HPDE6-E6E7 (cell line): ENCODE results near the gene AVP.
"Not testable (repeated sequence)": the region's sequence is repeated elsewhere in the genome, so short reads cannot be mapped to it uniquely, and the experiment has no call there.

ENCODE experiments used
- DNase-seq: peaks from one replicate; pipeline ENCODE4 v3.0.0; 2011; ENCODE audit warnings: missing footprints; ENCODE audit errors: extremely low spot score

Gene AVP

GRCh38 chr20:3084283-3084985, at the start of gene AVP:
Gene AVP (minus strand): TSS chr20:3084724. CDS start chr20:3084674, 50 bp downstream.
- DNase-seq = no peak

GRCh38 chr20:3134151-3134550, 49.6 kb upstream of the AVP start:
- DNase-seq = no peak

DNA sequence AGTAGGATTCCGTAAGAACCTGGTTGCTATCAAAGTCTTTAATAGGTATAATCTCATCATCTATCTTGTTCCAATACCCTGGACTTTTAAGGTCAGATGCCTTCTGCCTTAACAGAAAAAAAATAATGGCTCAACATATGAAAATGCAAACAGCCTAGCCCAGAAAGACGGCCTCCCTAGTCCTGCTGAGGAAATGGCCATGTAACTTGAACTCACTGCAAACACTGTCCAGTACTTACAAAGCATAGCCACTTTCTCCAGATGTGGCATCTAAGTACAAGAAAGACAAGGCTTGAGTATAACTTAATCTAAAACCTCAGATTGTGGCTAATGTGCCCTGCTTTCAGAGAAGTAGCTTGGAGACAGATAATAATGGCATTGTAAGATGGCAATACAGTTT, 48.6 kb upstream of the AVP start:
- DNase-seq = no peak

GRCh38 chr20:3130051-3130600, 45.6 kb upstream of the AVP start:
- no peak for DNase-seq

GRCh38 chr20:3129094-3129493, 44.6 kb upstream of the AVP start:
- DNase-seq = no peak

GRCh38 chr20:3128275-3128984, 43.9 kb upstream of the AVP start:
- no peak for DNase-seq

- DNase-seq = no peak
These were observed 42.0 kb upstream of the AVP start for GRCh38 chr20:3126527-3126859.

DNA sequence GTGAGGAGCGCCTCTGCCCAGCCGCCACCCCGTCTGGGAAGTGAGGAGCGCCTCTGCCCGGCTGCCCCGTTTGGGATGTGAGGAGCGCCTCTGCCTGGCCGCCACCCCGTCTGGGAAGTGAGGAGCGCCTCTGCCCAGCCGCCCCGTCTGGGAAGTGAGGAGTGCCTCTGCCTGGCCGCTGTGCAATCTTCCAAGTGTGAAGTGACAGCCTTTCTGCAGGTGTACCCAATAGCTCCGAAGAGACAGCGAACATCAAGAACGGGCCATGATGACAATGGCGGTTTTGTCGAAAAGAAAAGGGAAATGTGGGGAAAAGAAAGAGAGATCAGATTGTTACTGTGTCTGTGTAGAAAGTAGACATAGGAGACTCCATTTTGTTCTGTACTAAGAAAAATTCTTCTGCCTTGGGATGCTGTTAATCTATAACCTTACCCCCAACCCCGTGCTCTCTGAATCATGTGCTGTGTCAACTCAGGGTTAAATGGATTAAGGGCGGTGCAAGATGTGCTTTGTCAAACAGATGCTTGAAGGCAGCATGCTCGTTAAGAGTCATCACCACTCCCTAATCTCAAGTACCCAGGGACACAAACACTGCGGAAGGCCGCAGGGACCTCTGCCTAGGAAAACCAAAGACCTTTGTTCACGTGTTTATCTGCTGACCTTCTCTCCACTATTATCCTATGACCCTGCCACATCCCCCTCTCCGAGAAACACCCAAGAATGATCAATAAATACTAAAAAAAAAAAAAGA, 41.4 kb upstream of the AVP start:
- not testable (repeated sequence) for DNase-seq

- not testable (repeated sequence) for DNase-seq
These were observed 40.4 kb upstream of the AVP start for GRCh38 chr20:3124773-3125560.

DNA sequence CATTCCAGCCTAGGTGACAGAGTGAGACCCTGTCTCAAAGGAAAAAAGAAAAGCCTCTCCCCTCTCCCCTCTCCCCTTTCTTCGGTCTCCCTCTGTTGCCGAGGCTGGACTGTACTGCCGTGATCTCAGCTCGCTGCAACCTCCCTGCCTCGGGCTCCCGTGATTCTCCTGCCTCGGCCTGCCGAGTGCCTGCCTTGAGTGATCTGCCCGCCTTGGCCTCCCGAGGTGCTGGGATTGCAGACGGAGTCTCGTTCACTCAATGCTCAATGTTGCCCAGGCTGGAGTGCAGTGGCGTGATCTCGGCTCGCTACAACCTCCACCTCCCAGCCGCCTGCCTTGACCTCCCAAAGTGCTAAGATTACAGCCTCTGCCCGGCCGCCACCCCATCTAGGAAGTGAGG, 39.6 kb upstream of the AVP start:
- not testable (repeated sequence) for DNase-seq

- no peak for DNase-seq
These were observed 39.0 kb upstream of the AVP start for GRCh38 chr20:3123542-3123941.

GRCh38 chr20:3121955-3122610, 37.6 kb upstream of the AVP start:
- no peak for DNase-seq

DNA sequence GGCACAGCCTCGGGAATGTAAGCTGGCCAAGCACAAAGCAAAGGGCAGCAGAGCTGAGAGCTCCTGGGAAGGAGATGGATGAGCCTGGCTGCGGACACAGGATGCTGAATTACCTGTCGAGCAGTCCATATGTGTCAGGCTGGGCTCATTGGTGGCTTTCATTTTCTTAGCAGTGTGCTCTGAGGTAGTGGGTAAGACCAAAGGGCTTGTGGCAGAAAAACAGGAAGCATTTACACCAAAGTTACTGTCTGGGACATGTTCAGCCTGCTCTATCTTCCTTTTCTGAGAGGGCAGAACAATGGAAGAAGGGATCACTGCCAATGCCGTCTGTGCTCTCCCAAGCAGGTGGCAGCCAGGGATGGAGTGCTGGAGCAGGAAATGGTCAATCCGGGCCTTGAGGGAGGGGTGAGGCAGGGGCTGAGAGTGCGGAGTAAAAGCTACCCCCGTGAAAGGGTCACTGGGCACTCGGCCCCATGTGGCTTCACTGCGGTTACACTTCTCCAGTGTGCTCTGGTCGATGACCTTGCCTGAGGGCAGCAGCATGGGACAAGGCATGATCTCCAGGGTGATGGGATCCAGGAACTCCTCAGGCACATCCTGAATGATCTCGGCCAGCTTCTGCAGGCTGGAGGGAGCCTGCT, 36.9 kb upstream of the AVP start:
- no peak for DNase-seq

DNA sequence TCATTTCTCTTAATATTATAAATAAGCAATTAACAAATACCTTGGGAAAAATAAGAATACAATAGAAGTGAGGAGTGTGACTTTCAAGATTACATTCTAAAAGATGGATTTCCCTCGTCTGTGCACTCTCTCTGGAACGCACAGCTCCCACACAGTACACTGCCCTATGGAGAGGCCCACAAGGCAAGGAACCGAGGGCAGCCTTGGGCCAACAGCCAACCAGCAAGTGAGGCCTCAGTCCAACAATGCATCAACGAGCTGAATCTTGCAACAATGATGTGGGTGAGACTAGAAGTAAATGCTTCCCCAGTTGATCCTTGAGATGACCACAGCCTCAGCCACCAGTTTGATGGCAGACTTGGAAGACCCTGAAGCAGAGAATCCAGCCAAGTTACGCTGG, 34.5 kb upstream of the AVP start:
- DNase-seq = no peak

DNA sequence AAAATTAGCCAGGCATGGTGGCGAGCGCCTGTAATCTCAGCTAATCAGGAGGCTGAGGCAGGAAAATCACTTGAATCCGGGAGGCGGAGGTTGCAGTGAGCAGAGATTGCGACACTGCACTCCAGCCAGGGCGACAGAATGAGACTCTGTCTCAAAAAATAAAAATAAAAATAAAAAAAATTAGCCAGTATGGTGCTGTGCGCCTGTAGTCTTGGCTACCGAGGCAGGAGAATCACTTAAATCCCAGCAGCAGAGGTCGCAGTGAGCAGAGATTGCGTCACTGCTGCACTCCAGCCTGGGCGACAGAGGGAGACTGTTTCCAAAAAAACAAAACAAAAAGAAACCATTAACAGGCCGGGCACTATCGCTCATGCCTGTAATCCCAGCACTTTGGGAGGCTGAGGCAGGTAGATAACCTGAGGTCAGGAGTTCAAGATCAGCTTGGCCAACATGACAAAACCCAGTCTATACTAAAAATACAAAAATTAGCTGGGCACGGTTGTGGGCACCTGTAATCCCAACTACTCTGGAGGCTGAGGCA, 33.4 kb upstream of the AVP start:
- DNase-seq = not testable (repeated sequence)

DNA sequence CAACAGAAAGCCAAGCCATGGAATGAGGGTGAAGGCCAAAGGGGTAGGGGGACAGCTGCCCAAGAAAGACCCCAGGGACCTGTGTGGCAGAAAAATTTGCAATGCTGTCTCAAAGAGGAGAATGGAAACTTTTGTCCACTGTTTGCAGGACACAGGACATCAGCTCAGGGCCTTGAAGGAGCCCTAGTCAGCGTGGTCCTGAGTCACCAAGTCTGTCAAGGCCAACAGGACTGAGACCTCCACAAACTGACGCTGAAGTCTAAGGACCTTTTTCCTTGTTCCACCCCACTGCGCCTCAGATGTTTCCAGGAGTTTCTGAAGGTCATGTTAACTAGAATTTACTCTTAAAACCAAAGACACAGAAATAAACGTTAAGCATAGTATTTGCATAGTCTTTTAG, 31.8 kb upstream of the AVP start:
- no peak for DNase-seq

DNA sequence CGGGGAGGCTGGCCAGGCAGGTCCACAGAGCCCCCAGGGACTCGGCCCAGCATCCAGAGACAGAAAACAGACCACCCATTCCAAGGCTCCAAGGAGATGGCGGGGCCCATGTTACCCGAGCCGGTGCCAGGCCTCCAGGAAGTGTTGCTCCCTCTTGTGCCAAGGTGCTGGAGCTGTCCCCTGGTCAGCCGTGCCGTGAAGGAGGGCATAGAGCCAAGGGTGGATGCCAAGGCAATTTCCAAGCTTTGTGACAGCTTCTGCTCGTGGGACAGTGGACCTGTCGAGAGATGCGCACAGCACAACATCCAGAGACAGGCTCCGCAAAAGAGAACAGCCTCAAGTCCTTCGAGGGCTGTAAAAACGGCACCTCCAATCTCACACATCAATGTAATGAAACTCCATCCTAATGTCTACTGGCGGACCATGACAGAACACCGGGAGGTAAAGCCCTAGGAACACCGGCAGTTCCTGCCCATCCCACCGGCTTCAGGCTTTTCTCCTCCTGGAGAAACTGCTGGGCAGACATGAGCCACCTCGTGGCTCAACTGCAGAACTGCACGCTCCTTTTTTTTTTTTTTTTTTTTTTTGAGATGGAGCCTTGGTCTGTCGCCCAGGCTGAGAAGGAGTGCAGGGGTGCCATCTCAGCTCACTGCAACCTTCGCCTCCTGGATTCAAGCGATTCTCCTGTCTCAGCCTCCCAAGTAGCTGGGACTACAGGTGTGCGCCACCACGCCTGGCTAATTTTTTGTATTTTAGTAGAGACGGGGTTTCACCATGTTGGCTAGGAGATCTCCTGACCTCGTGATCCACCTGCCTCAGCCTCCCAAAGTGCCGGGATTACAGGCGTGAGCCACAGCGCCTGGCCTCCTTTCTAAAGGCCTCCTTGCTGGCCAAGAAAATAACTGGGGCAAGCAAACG, 30.9 kb upstream of the AVP start:
- peak; percentile 93 for DNase-seq

GRCh38 chr20:3111995-3112394, 27.5 kb upstream of the AVP start:
- no peak for DNase-seq

GRCh38 chr20:3111507-3111906, 27.0 kb upstream of the AVP start:
- DNase-seq = no peak
